SK-N-SH treated with all-trans-retinoic acid at 6 μM for 48 hours (cell line): ENCODE data around the gene HS1BP3.

Experiments used
- ATAC-seq: fragments of 200-7000 bp; cut with Tn5 transposase; 3 replicates; pipeline ENCODE4 v1.9.1; 2020; ENCODE audit warnings: mild to moderate bottlenecking, moderate library complexity
- ARNTL ChIP-seq: fragments of 450-650 bp; formaldehyde crosslinking; IDR thresholded peaks from 2 replicates; pipeline ENCODE4 v1.5.0; 2020; ENCODE audit warnings: low read depth, mild to moderate bottlenecking, moderate library complexity, borderline replicate concordance
- BACH2 ChIP-seq: fragments of 250-450 bp; sonication (Bioruptor Pico); IDR thresholded peaks from 2 replicates; pipeline ENCODE4 v1.9.0; 2021; ENCODE audit warnings: mild to moderate bottlenecking, borderline replicate concordance
- CREB5 ChIP-seq: fragments of 250-450 bp; sonication (Bioruptor Pico); IDR thresholded peaks from 2 replicates; pipeline ENCODE4 v1.5.1; 2020; ENCODE audit warnings: low read depth, mild to moderate bottlenecking, moderate library complexity
- CSDC2 ChIP-seq: fragments of 250-450 bp; sonication (Bioruptor Pico); IDR thresholded peaks from 2 replicates; pipeline ENCODE4 v1.5.0; 2020; ENCODE audit warnings: mild to moderate bottlenecking, moderate library complexity
- ESRRG ChIP-seq: fragments of 250-450 bp; sonication (Bioruptor Pico); IDR thresholded peaks from 2 replicates; pipeline ENCODE4 v1.6.1; 2021; ENCODE audit warnings: mild to moderate bottlenecking
- GLIS3 ChIP-seq: fragments of 250-450 bp; sonication (Bioruptor Pico); IDR thresholded peaks from 2 replicates; pipeline ENCODE4 v1.5.0; 2020; ENCODE audit warnings: mild to moderate bottlenecking, moderate library complexity
- ISL1 ChIP-seq: fragments of 250-450 bp; sonication (Bioruptor Pico); IDR thresholded peaks from 2 replicates; pipeline ENCODE4 v2.1.2; 2022; ENCODE audit warnings: mild to moderate bottlenecking, moderate library complexity
- OSR1 ChIP-seq: fragments of 250-450 bp; sonication (Bioruptor Pico); IDR thresholded peaks from 2 replicates; pipeline ENCODE4 v1.8.0; 2022; ENCODE audit warnings: moderate library complexity, mild to moderate bottlenecking, inconsistent platforms
- PATZ1 ChIP-seq: fragments of 250-450 bp; sonication (Bioruptor Pico); IDR thresholded peaks from 2 replicates; pipeline ENCODE4 v1.8.0; 2020; ENCODE audit warnings: mild to moderate bottlenecking, moderate library complexity, borderline replicate concordance
- POU6F1 ChIP-seq: fragments of 250-450 bp; sonication (Bioruptor Pico); IDR thresholded peaks from 2 replicates; pipeline ENCODE4 v1.8.0; 2021; ENCODE audit warnings: low read depth, mild to moderate bottlenecking, moderate library complexity, borderline replicate concordance
- PPARA ChIP-seq: fragments of 250-450 bp; sonication (Bioruptor Pico); IDR thresholded peaks from 2 replicates; pipeline ENCODE4 v1.5.0; 2020; ENCODE audit warnings: mild to moderate bottlenecking, borderline replicate concordance
- RARB ChIP-seq: fragments of 250-450 bp; sonication (Bioruptor Pico); IDR thresholded peaks from 2 replicates; pipeline ENCODE4 v1.8.0; 2021; ENCODE audit warnings: mild to moderate bottlenecking, moderate library complexity
- SNAI2 ChIP-seq: fragments of 250-450 bp; sonication (Bioruptor Pico); IDR thresholded peaks from 2 replicates; pipeline ENCODE4 v1.5.0; 2020; ENCODE audit warnings: mild to moderate bottlenecking, moderate library complexity
- TCF4 ChIP-seq: fragments of 250-450 bp; sonication (Bioruptor Pico); IDR thresholded peaks from 2 replicates; pipeline ENCODE4 v1.8.0; 2021; ENCODE audit warnings: mild to moderate bottlenecking, moderate library complexity, borderline replicate concordance
- TOX ChIP-seq: fragments of 250-450 bp; sonication (Bioruptor Pico); IDR thresholded peaks from 2 replicates; pipeline ENCODE4 v1.8.0; 2021; ENCODE audit warnings: mild to moderate bottlenecking, moderate library complexity, borderline replicate concordance
- TSHZ2 ChIP-seq: fragments of 250-450 bp; sonication (Bioruptor Pico); IDR thresholded peaks from 2 replicates; pipeline ENCODE4 v1.5.0; 2020; ENCODE audit warnings: mild to moderate bottlenecking, moderate library complexity
- ZC3H10 ChIP-seq: fragments of 250-450 bp; sonication (Bioruptor Pico); IDR thresholded peaks from 2 replicates; pipeline ENCODE4 v1.5.1; 2021; ENCODE audit warnings: mild to moderate bottlenecking, moderate library complexity
- ZFP3 ChIP-seq: fragments of 250-450 bp; sonication (Bioruptor Pico); IDR thresholded peaks from 2 replicates; pipeline ENCODE4 v1.5.0; 2020; ENCODE audit warnings: mild to moderate bottlenecking, moderate library complexity
- ZFP30 ChIP-seq: fragments of 450-650 bp; formaldehyde crosslinking; IDR thresholded peaks from 2 replicates; pipeline ENCODE4 v1.5.0; 2022; ENCODE audit warnings: mild to moderate bottlenecking, moderate library complexity
- ZNF565 ChIP-seq: fragments of 450-650 bp; formaldehyde crosslinking; conservative IDR thresholded peaks from 2 replicates; pipeline ENCODE4 v1.5.0; 2020; ENCODE audit warnings: low read depth, mild to moderate bottlenecking, moderate library complexity
- ZNF70 ChIP-seq: fragments of 450-650 bp; formaldehyde crosslinking; IDR thresholded peaks from 2 replicates; pipeline ENCODE4 v1.5.0; 2020; ENCODE audit warnings: mild to moderate bottlenecking, moderate library complexity
- ZNF8 ChIP-seq: fragments of 450-650 bp; formaldehyde crosslinking; IDR thresholded peaks from 2 replicates; pipeline ENCODE4 v1.5.0; 2020; ENCODE audit warnings: mild to moderate bottlenecking, moderate library complexity

The HS1BP3 gene

GRCh38 chr2:20625491-20626391 lies 25.2 kb downstream of the HS1BP3 start:
- ATAC-seq, result no peak
- TF ChIP-seq ISL1 (CRISPR knock-in tag), result no peak
- no peak for TF ChIP-seq GLIS3 (CRISPR knock-in tag)
- TF ChIP-seq BACH2, result no peak
- no peak for TF ChIP-seq RARB (CRISPR knock-in tag)
- TF ChIP-seq TSHZ2, result no peak
- no peak for TF ChIP-seq ZFP3 (CRISPR knock-in tag)
- no peak for TF ChIP-seq ZC3H10
- no peak for TF ChIP-seq OSR1 (CRISPR knock-in tag)
- TF ChIP-seq PATZ1, result no peak
- no peak for TF ChIP-seq POU6F1
- TF ChIP-seq PPARA, result no peak
- no peak for TF ChIP-seq ZNF70 (CRISPR knock-in tag)
- TF ChIP-seq ESRRG (CRISPR knock-in tag), result no peak
- TF ChIP-seq SNAI2, result no peak
- TF ChIP-seq ZNF8 (CRISPR knock-in tag), result no peak
- TF ChIP-seq CREB5 (CRISPR knock-in tag), result no peak
- TF ChIP-seq ARNTL (CRISPR knock-in tag), result no peak
- TF ChIP-seq, all 23 proteins: peak for 0

- TF ChIP-seq TOX (CRISPR knock-in tag) (no peak), ZFP30 (no peak), ARNTL (CRISPR knock-in tag) (no peak), PATZ1 (no peak), TCF4 (CRISPR knock-in tag) (no peak), ZNF8 (CRISPR knock-in tag) (no peak), CSDC2 (CRISPR knock-in tag) (no peak), ZNF565 (CRISPR knock-in tag) (no peak), OSR1 (CRISPR knock-in tag) (no peak), TSHZ2 (no peak)
- no peak for ATAC-seq
Measured at GRCh38 chr2:20624884-20625485, 25.9 kb downstream of the HS1BP3 start.
